ENCODE measurements around the gene AP4M1. TPM values are rescaled to one million over a fixed set of nuclear protein-coding genes. Genes with fewer than 3 reads are reported as not detected.

Gene AP4M1
- total and polyA plus RNA-seq, 2 experiments from 2014 or later: 16.2 to 18.7 TPM

DNA sequence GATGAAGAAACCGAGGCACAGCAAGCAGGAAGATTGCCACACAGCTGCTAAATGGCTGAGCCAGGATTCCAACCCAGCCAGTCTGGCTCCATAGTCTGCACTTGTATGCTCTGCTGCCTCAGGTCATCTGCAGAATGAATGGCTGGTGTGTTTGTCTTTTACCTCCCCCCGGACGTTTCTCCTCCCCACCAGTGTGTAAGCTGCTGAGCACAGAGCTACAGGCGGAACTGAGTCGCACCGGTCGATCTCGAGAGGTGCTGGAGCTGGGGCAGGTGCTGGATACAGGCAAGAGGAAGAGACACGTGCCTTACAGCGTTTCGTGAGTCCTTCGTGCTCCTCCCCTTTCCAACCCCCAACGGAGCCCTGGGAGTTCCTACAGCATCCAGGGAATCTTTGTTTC is 20.6 kb downstream of the AP4M1 start:
- H3F3A ChIP-seq (ENCODE audit: insufficient read depth): peaks cover 8% of the 10 kb centered on the region
- H3K4me3 ChIP-seq: no peak overlapping the region
- H3K27me3 ChIP-seq (replicated peaks; ENCODE audit: insufficient read depth): no peaks in the 10 kb centered on the region
- no peak for TF ChIP-seq EZH2 (IDR thresholded peaks at IDR 0.05; ENCODE audit: insufficient read depth, poor library complexity, severe bottlenecking)
- no peak for TF ChIP-seq EZH2phosphoT487 (IDR thresholded peaks at IDR 0.05; ENCODE audit: insufficient read depth, low read depth)
- DNase-seq: no peak
- no peaks in the 10 kb centered on the region for H4K20me1 ChIP-seq (ENCODE audit: insufficient read depth)
- no peaks in the 10 kb centered on the region for H3K36me3 ChIP-seq (ENCODE audit: low read depth)
- peaks cover 45% of the 10 kb centered on the region for H3K79me2 ChIP-seq (ENCODE audit: insufficient read depth)
- no peaks in the 10 kb centered on the region for H3K9me3 ChIP-seq (ENCODE audit: low read depth)
- no peak overlapping the region for H2AFZ ChIP-seq
- H3K27ac ChIP-seq: no peak overlapping the region
- in situ Hi-C loops (cut with MboI): no loop called here
- WGBS, 2 experiments (ENCODE audit: low coverage in 1 of 2, low lambda C conversion rate in 2 of 2, missing lambda C conversion rate in 2 of 2): 82 to 85% methylated on average over 13 of the region's 13 CpGs
- no peaks in the 10 kb centered on the region for H3K9me2 ChIP-seq (ENCODE audit: insufficient read depth)
- no peak overlapping the region for H3K9ac ChIP-seq
- H3K4me2 ChIP-seq (ENCODE audit: unreplicated experiment): no peak overlapping the region
- peaks cover 10% of the 10 kb centered on the region; the same call in 1 of the 2 replicates for H3K4me1 ChIP-seq (ENCODE audit: insufficient read depth)

DNA sequence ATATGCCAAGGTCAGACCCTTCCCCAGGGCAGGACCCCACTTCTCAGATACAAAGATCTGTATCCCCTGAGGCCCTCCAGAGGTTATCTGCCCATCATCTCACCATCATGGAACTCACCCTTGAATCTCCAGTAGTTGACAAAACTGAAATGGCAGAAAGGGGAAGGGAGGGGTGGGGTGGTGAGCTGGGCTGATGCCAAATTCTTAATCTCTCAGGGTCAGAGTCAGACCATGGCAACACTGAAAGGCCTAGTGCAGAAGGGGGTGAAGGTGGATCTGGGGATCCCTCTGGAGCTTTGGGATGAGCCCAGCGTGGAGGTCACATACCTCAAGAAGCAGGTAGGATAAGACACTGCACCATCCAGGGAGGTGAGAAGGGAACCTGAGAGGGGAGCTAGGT is 21.1 kb downstream of the AP4M1 start:
- Histone ChIP-seq H3F3A (ENCODE audit: insufficient read depth) (peaks cover 8% of the 10 kb centered on the region), H3K9me3 (ENCODE audit: low read depth) (no peaks in the 10 kb centered on the region), H3K4me2 (ENCODE audit: unreplicated experiment) (no peak overlapping the region), H3K79me2 (ENCODE audit: insufficient read depth) (peaks cover 45% of the 10 kb centered on the region), H4K20me1 (ENCODE audit: insufficient read depth) (no peaks in the 10 kb centered on the region), H3K4me1 (ENCODE audit: insufficient read depth) (peaks cover 10% of the 10 kb centered on the region; the same call in 1 of the 2 replicates), H3K27me3 (replicated peaks; ENCODE audit: insufficient read depth) (no peaks in the 10 kb centered on the region), H3K36me3 (ENCODE audit: low read depth) (no peaks in the 10 kb centered on the region), H3K9me2 (ENCODE audit: insufficient read depth) (no peaks in the 10 kb centered on the region), H3K27ac (no peak overlapping the region), H3K4me3 (no peak overlapping the region), H2AFZ (no peak overlapping the region), H3K9ac (no peak overlapping the region)
- no peak for DNase-seq
- TF ChIP-seq EZH2 (IDR thresholded peaks at IDR 0.05; ENCODE audit: insufficient read depth, poor library complexity, severe bottlenecking) (no peak), EZH2phosphoT487 (IDR thresholded peaks at IDR 0.05; ENCODE audit: insufficient read depth, low read depth) (no peak)
- WGBS, 2 experiments (ENCODE audit: low coverage in 1 of 2, low lambda C conversion rate in 2 of 2, missing lambda C conversion rate in 2 of 2): 92 to 100% methylated on average over 1 of the region's 1 CpG
- in situ Hi-C loops (cut with MboI): no loop called here

GRCh38 chr7:100124301-100125230 is 23.1 kb downstream of the AP4M1 start:
- Histone ChIP-seq H3K9me3 (ENCODE audit: low read depth) (no peaks in the 10 kb centered on the region), H3K4me2 (ENCODE audit: unreplicated experiment) (no peak overlapping the region), H3K36me3 (ENCODE audit: low read depth) (no peaks in the 10 kb centered on the region), H3K9ac (no peak overlapping the region), H3K9me2 (ENCODE audit: insufficient read depth) (no peaks in the 10 kb centered on the region), H3F3A (ENCODE audit: insufficient read depth) (peaks cover 8% of the 10 kb centered on the region), H3K27me3 (replicated peaks; ENCODE audit: insufficient read depth) (no peaks in the 10 kb centered on the region), H3K27ac (no peak overlapping the region), H3K79me2 (ENCODE audit: insufficient read depth) (peaks cover 31% of the 10 kb centered on the region), H3K4me3 (no peak overlapping the region), H3K4me1 (ENCODE audit: insufficient read depth) (peaks cover 4% of the 10 kb centered on the region; the same call in 1 of the 2 replicates), H2AFZ (no peak overlapping the region), H4K20me1 (ENCODE audit: insufficient read depth) (no peaks in the 10 kb centered on the region)
- WGBS, 2 experiments (ENCODE audit: low coverage in 1 of 2, low lambda C conversion rate in 2 of 2, missing lambda C conversion rate in 2 of 2): 91 to 95% methylated on average over 4 of the region's 4 CpGs
- no peak for TF ChIP-seq EZH2 (IDR thresholded peaks at IDR 0.05; ENCODE audit: insufficient read depth, poor library complexity, severe bottlenecking)
- no peak for DNase-seq
- in situ Hi-C loops (cut with MboI): no loop called here

- H3K4me1 ChIP-seq (ENCODE audit: insufficient read depth): peaks cover 2% of the 10 kb centered on the region; the same call in 1 of the 2 replicates
- peak overlapping the region; percentile 94 for H3K9ac ChIP-seq
- TF ChIP-seq EZH2 (IDR thresholded peaks at IDR 0.05; ENCODE audit: insufficient read depth, poor library complexity, severe bottlenecking) (no peak), EZH2phosphoT487 (IDR thresholded peaks at IDR 0.05; ENCODE audit: insufficient read depth, low read depth) (no peak)
- peak overlapping the region; percentile 99 for H3K4me3 ChIP-seq
- no peaks in the 10 kb centered on the region for H4K20me1 ChIP-seq (ENCODE audit: insufficient read depth)
- in situ Hi-C loops (cut with MboI): no loop called here
- H3K27ac ChIP-seq: peak overlapping the region; percentile 97
- peaks cover 4% of the 10 kb centered on the region; the same call in 1 of the 2 replicates for H3F3A ChIP-seq (ENCODE audit: insufficient read depth)
- peaks cover 22% of the 10 kb centered on the region for H3K79me2 ChIP-seq (ENCODE audit: insufficient read depth)
- 5 to 6% methylated on average over 29 of the region's 29 CpGs for WGBS, 2 experiments (ENCODE audit: low coverage in 1 of 2, low lambda C conversion rate in 2 of 2, missing lambda C conversion rate in 2 of 2)
- H3K9me3 ChIP-seq (ENCODE audit: low read depth): no peaks in the 10 kb centered on the region
- H3K27me3 ChIP-seq (replicated peaks; ENCODE audit: insufficient read depth): no peaks in the 10 kb centered on the region
- peak overlapping the region; percentile 95 for H2AFZ ChIP-seq
- no peaks in the 10 kb centered on the region for H3K36me3 ChIP-seq (ENCODE audit: low read depth)
- H3K9me2 ChIP-seq (ENCODE audit: insufficient read depth): no peaks in the 10 kb centered on the region
- DNase-seq: peak; percentile 12
- H3K4me2 ChIP-seq (ENCODE audit: unreplicated experiment): peak overlapping the region; percentile 99
These were observed 24.9 kb downstream of the AP4M1 start for GRCh38 chr7:100126239-100126930.
